LNCAP (cell line): ENCODE results near the gene ZDHHC1.

Source experiments
- CTCF ChIP-seq: fragments of 450-650 bp; IDR thresholded peaks from 2 replicates; pipeline ENCODE4 v1.5.1; 2017; ENCODE audit warnings: mild to moderate bottlenecking

The ZDHHC1 gene

GRCh38 chr16:67370661-67371060 is 45.6 kb downstream of the ZDHHC1 start:
- no peak for TF ChIP-seq CTCF

DNA sequence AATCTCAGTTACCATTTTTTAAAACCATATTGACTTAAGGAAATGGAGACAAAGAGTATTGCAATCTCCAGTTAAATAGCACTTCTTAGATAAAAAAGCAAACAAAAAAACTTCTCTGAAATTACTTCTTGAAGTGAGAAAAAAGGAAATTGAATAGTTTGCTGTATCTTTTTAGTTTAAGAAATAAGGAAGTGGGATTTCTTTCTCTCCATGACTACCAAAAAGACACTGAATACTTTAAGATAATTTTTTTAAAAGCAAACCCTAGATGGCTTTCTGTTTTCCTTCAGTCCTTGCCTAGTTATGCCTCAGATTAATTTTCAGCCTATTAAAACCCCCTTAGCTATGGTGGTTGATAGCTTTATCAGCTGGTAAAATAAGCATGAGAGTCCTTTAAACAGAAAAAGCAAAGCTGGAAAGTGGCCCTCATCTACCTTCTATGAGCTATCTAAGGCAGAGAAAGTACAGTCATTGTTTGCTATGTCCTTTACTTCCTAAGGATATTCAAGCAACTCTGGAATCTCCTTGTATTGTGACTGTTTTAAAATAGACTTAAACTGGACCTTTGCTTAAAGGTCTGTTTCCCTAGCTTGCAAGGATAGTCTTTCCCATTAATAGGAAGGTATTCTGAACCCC is 51.6 kb downstream of the ZDHHC1 start:
- no peak for TF ChIP-seq CTCF

DNA sequence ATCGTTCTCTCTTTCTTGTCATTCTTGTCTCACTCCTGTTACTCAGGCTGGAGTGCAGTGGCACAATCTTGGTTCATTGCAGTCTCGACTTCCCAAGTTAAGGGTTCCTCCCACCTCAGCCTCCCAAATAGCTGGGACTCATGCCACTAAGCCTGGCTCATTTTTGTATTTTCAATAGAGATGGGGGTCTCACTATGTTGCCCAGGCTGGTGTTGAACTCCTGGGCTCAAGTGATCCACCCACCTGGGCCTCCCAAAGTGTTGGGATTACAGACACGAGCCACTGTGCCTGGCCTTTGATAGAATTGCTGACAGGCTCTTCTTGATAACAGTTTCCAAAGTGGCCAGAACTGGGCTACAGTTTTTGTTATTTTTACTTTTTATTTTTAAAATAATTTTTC is 55.2 kb downstream of the ZDHHC1 start:
- TF ChIP-seq CTCF: no peak

GRCh38 chr16:67357561-67357960 is 58.7 kb downstream of the ZDHHC1 start:
- TF ChIP-seq CTCF: no peak

DNA sequence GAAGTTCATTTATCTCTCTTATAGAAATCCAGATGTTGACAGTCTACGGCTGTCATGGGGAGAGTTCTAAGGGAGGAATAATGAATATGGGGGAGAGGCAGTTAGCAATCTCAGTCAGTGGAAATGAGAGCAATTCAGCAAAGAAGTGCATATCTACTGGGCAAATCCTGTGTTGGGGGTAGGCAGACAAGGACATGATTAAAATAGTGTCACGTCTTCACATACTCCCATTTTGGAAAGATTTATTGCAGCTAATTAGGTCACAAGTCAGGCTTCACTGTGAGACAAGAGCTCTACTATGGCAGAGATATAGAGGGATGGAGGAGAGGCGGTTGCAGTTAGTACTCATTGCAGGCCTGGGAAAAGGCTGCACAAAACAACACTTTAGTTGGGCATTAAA is 59.9 kb downstream of the ZDHHC1 start:
- no peak for TF ChIP-seq CTCF

DNA sequence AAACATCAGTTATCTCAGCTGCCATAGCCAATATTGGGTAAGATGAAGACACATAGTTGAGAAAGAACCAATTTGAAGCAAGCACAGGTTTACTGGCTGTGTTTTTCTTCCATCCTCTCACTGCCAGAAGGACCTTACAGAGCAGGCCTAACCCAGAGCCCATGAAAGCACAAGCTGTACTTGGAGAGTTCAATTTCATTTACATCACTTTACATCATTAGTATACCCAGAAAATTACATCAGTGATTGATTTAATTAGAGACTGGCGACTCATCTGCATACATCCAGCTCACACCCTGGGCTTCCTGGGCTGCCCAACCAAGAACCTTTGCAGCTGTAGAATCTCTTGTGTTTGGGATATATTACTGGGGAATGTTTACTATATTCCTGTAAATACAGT is 66.0 kb downstream of the ZDHHC1 start:
- no peak for TF ChIP-seq CTCF

GRCh38 chr16:67349172-67349571 is 67.1 kb downstream of the ZDHHC1 start:
- peak; percentile 51; the same call in 1 of the 2 replicates for TF ChIP-seq CTCF

DNA sequence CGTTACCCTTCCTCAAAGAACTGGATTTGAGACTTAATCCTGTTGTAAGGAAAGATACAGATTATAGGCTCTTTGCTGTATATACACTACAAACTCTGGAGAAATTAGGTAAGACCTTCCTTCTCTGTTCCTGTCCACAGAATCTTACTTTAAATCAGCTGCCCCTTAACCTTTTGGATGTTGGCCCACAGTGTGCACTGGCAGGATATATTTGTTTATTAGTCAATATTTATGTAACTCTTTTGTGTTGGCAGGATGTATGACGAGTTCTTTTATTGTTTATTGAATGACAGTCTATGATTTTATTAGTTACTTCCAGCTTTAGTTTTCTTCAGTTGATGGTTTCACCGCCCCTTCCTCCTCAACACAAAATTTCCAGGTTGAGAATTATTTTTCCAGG is 69.9 kb downstream of the ZDHHC1 start:
- TF ChIP-seq CTCF: no peak
